OCI-LY7 (cell line): Measurements from ENCODE around the gene SDHD. TPM values are rescaled to one million over a fixed set of nuclear protein-coding genes. Genes with fewer than 3 reads are reported as not detected.

ENCODE experiments used
- BruUV-seq: library from RNA; stranded (reverse); fragments of 400-500 nt; replicated peaks from 2 replicates; lab custom pipeline; 2021; lab: Mats Ljungman, UMichigan
- CTCF ChIA-PET: fragments of 300-600 bp; sonication (Branson Sonifier 250); formaldehyde crosslinking; loops from one replicate; lab custom pipeline; 2022; ENCODE audit warnings: antibody characterized with exemption; ENCODE audit not compliant: unreplicated experiment; lab: Charles Lee
- POLR2A ChIA-PET: fragments of 300-600 bp; sonication (Branson Sonifier 250); formaldehyde crosslinking; loops from one replicate; lab custom pipeline; 2022; ENCODE audit warnings: antibody characterized with exemption; lab: Charles Lee
- DNase-seq: peaks from one replicate; pipeline ENCODE4 v3.0.0-alpha.2; 2015; ENCODE audit warnings: low spot score
- H2AFZ ChIP-seq: fragments of 200-600 bp; sonication (generic), shearing (Covaris generic); 2 replicates; pipeline ENCODE4 v1.6.1; 2014; ENCODE audit warnings: mild to moderate bottlenecking, antibody characterized with exemption, low read length, moderate library complexity
- H3K27ac ChIP-seq: fragments of 200-600 bp; sonication (generic); 2 replicates; pipeline ENCODE4 v1.5.1; 2014; ENCODE audit warnings: mixed run types, low read depth, mild to moderate bottlenecking, moderate library complexity, low read length, inconsistent platforms; ENCODE audit not compliant: poor library complexity, severe bottlenecking
- H3K36me3 ChIP-seq: fragments of 200-600 bp; sonication (generic); 2 replicates; pipeline ENCODE4 v1.6.1; 2014; ENCODE audit warnings: mild to moderate bottlenecking, antibody characterized with exemption, low read length, moderate library complexity, mixed read lengths; ENCODE audit not compliant: insufficient read depth
- H3K4me1 ChIP-seq: fragments of 200-600 bp; sonication (generic); 2 replicates; pipeline ENCODE4 v1.5.1; 2014; ENCODE audit warnings: mild to moderate bottlenecking, low read length; ENCODE audit not compliant: insufficient read depth, poor library complexity, severe bottlenecking
- H3K4me2 ChIP-seq: fragments of 200-600 bp; sonication (generic); 2 replicates; pipeline ENCODE4 v1.6.1; 2014; ENCODE audit warnings: mild to moderate bottlenecking, low read length
- H3K4me3 ChIP-seq: fragments of 200-600 bp; sonication (generic); 2 replicates; pipeline ENCODE4 v1.5.1; 2014; ENCODE audit warnings: mild to moderate bottlenecking, low read depth, low read length; ENCODE audit not compliant: poor library complexity, severe bottlenecking
- H3K79me2 ChIP-seq: fragments of 200-600 bp; sonication (generic); 2 replicates; pipeline ENCODE4 v1.6.1; 2016; ENCODE audit warnings: low read depth, mild to moderate bottlenecking, low read length, moderate library complexity, mixed read lengths; ENCODE audit not compliant: insufficient read depth
- H3K9me2 ChIP-seq: fragments of 200-600 bp; sonication (generic); 2 replicates; pipeline ENCODE4 v1.6.1; 2016; ENCODE audit warnings: mild to moderate bottlenecking, low read length, mixed read lengths; ENCODE audit not compliant: insufficient read depth
- H3K9me3 ChIP-seq: fragments of 200-600 bp; sonication (generic); 2 replicates; pipeline ENCODE4 v1.6.1; 2014; ENCODE audit warnings: mild to moderate bottlenecking, mixed run types, low read length, mixed read lengths
- H4K20me1 ChIP-seq: fragments of 200-600 bp; sonication (generic); 2 replicates; pipeline ENCODE4 v1.6.1; 2014; ENCODE audit warnings: mild to moderate bottlenecking, antibody characterized with exemption, low read length, moderate library complexity, mixed read lengths; ENCODE audit not compliant: insufficient read depth
- CTCF ChIP-seq: fragments of 200-600 bp; sonication (generic); conservative IDR thresholded peaks from 2 replicates; pipeline ENCODE4 v1.5.1; 2014; ENCODE audit warnings: mild to moderate bottlenecking, antibody characterized with exemption, low read length, moderate library complexity, mixed read lengths
- EZH2phosphoT487 ChIP-seq: fragments of 200-600 bp; sonication (generic); IDR thresholded peaks from 2 replicates; pipeline ENCODE4 v1.6.1; 2018; ENCODE audit warnings: low read depth, borderline replicate concordance, mild to moderate bottlenecking, mixed run types, antibody characterized with exemption, low read length, moderate library complexity, mixed read lengths
- intact Hi-C: fragments of 100-400 bp; cut with micrococcal nuclease; formaldehyde crosslinking; loops from one replicate; pipeline ENCODE4 v1.10.0; 2022; ENCODE audit not compliant: unreplicated experiment
- total RNA-seq, 2 experiments: library from RNA; depleted of rRNA in 1 of 2; stranded (reverse); fragments of >200 nt in 1 of 2; shearing (Covaris generic) in 1 of 2; gene quantifications; 2 replicates each; pipeline ENCODE4 v1.2.3, GENCODE V29; 2014 to 2022

Gene SDHD
- total RNA-seq, 2 experiments from 2014 or later: 58.8 to 77.1 TPM

- no peak for DNase-seq
- Histone ChIP-seq H3K27ac (no peak overlapping the region), H3K9me2 (no peaks in the 10 kb centered on the region), H3K4me1 (no peaks in the 10 kb centered on the region), H3K79me2 (no peaks in the 10 kb centered on the region), H3K4me2 (no peak overlapping the region), H3K36me3 (peaks cover 95% of the 10 kb centered on the region), H4K20me1 (no peaks in the 10 kb centered on the region), H3K4me3 (no peak overlapping the region), H3K9me3 (no peaks in the 10 kb centered on the region), H2AFZ (no peak overlapping the region)
- ChIA-PET CTCF (no interaction called here), POLR2A (interaction anchor here (0.5 to 1.4 kb wide), 5 partner anchors 15 to 64 kb away, joined by 3 to 5 read pairs (median 3); partner anchors contain the start of gene DLAT)
- TF ChIP-seq EZH2phosphoT487 (no peak), CTCF (no peak)
- BruUV-seq: no TSS peak
- intact Hi-C loops: no loop called here
Measured at GRCh38 chr11:112042161-112042960, 44.3 kb upstream of the SDHD start.

- no peak overlapping the region for H3K4me2 ChIP-seq
Measured at GRCh38 chr11:112042961-112043304, 43.7 kb upstream of the SDHD start.

More at GRCh38 chr11:112042961-112043304, 43.7 kb upstream of the SDHD start:
- Histone ChIP-seq H3K4me3 (no peak overlapping the region), H4K20me1 (no peaks in the 10 kb centered on the region), H3K9me3 (no peaks in the 10 kb centered on the region), H3K4me1 (peaks cover 1% of the 10 kb centered on the region), H3K27ac (no peak overlapping the region), H3K9me2 (no peaks in the 10 kb centered on the region), H3K79me2 (no peaks in the 10 kb centered on the region), H3K36me3 (peaks cover 95% of the 10 kb centered on the region), H2AFZ (no peak overlapping the region)
- intact Hi-C loops: no loop called here
- POLR2A ChIA-PET: interaction anchor here (0.6 to 1.4 kb wide), 5 partner anchors 17 to 45 kb away, joined by 3 to 5 read pairs (median 3); partner anchors contain the start of gene DLAT
- no TSS peak for BruUV-seq
- CTCF ChIA-PET: no interaction called here
- TF ChIP-seq CTCF (no peak), EZH2phosphoT487 (no peak)
- DNase-seq: no peak
